NCI-H146 (cell line): ENCODE data around the gene SLC30A1.
"Not testable (repeated sequence)": the region's sequence is repeated elsewhere in the genome, so short reads cannot be mapped to it uniquely, and the experiment has no call there.

Experiments used
- DNase-seq: peaks from one replicate; lab custom pipeline; 2025; lab: John Stamatoyannopoulos, UW

Gene SLC30A1, protein sequence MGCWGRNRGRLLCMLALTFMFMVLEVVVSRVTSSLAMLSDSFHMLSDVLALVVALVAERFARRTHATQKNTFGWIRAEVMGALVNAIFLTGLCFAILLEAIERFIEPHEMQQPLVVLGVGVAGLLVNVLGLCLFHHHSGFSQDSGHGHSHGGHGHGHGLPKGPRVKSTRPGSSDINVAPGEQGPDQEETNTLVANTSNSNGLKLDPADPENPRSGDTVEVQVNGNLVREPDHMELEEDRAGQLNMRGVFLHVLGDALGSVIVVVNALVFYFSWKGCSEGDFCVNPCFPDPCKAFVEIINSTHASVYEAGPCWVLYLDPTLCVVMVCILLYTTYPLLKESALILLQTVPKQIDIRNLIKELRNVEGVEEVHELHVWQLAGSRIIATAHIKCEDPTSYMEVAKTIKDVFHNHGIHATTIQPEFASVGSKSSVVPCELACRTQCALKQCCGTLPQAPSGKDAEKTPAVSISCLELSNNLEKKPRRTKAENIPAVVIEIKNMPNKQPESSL

DNA sequence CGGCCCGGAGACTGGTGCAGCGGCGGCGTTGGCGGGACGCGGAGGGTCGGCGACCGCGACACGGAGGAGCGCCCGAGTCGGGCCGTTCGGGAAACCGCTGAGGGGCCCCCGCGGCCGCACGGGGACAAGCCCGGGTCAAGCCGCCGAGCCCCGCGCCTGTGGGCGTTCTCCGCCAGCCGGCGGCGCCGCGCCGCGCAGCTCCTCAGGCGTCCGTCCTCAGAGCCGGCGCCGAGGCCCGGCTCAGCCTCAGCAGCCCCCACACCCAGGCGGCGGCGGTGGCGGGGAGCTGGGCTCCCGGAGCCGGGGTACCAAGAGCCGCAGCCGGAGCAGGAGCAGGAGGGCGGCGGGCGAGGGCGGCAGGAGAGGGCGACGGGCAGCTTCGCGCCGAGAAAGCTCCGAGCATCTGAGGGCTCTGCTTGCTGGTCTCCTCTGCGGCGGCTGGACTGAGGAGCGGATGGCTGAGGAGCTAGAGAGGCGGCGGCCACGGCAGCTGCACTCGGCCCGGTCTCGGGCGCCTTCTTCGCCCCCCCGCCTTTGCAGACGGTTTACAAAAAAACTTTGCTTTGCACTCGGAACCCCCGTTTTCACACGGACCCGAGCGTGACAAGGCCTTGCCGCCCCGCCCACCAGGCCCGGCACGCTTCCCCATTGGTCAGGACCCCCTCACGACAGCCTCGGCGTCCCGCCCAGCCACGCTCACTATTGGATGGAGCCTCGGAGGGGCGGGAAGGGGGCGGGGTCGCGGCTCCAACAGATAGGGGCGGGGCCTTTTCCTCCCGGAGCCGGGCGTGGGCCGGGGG, at the start of gene SLC30A1:
Gene SLC30A1 (minus strand): TSS at position 522 of the 800 bp plus-strand sequence. CDS start 549 bp downstream, outside the sequence.
- peak; percentile 97 for DNase-seq

- DNase-seq = no peak
These were observed 49.5 kb upstream of the SLC30A1 start for GRCh38 chr1:211628417-211628816.

DNA sequence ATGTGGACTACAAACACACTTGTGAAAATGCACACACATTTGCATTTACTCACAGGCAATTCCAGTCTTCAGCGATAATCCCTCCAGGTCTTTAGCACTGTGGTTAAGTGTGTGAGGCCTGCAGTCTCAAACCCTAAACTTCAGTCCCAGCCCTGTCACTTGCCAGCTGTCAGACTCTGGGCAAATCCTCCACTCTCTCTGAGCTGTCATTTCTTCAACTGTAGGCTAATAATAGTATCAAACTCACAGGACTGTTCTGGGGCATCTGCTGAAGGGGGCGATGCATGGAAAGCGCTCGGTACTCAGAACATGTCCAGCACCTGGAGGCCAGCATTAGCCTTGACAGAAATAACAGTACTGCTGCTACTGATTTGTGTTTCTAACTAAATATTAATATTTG, 48.3 kb upstream of the SLC30A1 start:
- no peak for DNase-seq

DNA sequence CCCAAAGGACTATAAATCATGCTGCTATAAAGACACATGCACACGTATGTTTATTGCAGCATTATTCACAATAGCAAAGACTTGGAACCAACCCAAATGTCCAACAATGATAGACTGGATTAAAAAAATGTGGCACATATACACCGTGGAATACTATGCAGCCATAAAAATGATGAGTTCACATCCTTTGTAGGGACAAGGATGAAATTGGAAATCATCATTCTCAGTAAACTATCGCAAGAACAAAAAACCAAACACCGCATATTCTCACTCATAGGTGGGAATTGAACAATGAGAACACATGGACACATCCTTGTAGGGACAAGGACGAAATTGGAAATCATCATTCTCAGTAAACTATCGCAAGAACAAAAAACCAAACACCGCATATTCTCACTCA, 46.9 kb upstream of the SLC30A1 start:
- not testable (repeated sequence) for DNase-seq

DNA sequence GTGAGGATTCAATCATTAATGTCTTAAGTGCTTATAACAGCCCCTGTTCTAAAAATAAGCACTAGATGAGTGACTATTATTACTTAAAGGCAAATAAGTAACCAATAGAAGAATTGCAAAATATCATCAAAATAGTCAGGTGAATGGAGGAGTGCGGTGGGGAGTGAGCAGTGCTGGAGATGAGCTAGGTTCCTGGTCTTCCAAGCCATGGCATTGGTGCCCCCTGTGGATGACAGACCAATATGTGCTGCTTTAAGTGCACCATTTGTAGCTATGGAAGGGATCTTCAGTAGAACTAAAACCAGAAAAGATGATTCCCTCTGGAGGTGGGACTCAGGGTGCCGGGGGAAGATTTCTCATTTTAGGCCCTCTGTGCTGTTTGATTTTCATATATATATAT, 46.1 kb upstream of the SLC30A1 start:
- no peak for DNase-seq

DNA sequence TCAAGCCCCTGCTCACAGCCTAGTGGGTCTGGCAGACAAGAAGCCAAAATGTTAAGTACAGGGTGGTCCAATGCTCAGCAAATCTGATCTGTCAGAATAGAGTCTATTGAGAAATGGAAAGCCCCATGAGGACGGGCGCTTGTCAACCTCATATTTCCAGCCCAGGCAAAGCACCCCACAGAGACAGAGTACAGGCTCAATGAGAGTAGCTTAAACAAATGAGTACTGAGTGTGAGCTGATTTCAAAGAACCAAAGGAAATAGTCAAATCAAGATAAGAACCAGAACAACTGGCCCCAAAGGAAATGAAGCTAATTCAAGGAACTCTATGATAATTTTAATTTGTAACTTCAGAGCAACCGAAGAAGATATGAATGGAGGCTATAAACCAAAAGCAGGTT, 44.6 kb upstream of the SLC30A1 start:
- no peak for DNase-seq

DNA sequence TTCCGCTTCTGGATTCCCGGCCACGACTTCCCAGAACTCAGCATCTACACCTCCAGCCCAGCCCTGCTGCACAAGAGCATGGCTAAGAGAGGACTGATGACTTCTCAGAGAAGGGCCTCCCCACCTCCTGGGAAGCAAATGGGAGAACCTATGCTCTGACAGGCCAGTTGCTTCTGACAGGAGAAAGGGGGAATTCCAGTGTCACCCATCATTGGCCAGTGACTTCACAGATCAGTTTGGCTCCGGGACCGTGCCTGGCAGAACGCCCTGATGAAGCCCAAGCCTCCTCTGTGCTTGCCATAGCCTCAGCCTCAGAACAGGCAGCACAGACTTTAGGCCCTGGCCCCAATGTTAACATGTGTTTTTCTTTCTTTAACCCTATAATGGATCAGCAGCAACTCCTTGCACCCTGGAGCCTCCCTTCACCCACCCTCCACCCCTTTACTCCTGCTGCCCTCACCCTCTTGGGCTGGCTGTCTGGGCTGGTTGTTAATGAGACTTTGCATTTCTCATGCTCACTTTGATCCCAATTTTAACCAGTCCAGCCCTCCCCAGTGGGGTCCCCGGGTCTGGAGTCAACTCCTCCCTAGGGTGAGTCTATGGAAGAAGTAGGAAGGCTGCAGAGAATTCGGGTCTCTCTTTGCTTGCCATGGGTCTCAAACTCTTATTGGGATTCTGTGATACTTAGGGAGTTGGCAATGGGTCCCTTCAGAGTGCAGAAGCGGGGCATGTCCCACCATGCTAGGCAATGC, 42.7 kb upstream of the SLC30A1 start:
- no peak for DNase-seq

- DNase-seq = no peak
These were observed 41.1 kb upstream of the SLC30A1 start for GRCh38 chr1:211620097-211620496.

DNA sequence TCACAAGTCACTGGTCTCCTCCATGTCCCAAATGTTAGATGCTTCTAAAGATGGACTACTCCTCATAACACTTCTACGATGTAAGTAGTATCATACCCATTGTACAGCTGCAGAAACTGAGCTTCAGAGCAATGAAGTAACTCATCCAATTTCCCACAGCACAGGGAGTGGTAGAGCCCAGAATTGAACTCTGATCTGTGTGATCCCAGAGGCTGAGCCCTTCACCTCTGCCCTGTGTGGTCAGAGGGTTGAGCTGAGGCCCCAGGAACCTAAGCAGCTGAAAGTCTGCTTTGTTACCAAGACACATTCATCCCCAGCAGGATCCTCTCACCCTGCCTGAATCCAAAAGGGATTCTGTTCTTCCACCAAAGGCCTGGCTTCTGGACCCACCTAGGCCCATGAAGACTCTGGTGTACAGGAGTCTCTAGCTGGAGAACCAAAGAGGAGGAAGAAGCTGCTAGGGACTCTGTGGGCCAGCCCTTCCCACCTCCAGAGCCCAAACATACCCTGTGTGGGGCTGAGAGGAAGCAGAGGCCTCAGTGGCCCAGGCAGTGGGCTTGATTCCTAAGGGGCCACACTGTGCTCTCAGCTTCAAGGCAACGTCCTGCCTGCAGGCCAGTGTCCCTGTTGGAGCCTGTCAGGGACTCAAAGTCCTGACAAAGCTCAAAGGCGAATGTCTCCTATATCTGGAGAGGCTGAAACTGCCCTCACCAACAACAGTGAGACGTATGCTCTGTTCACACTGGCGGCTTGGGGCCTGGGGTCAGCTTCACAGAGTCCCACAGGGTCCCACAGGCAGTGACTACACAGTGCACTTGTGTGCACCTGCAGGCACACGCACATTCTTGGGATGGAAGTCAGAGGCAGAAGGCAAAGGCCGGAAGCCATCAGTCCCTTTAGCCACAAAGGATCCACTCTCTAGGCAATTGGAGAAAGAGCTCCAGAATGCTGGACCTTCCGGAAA, 40.4 kb upstream of the SLC30A1 start:
- no peak for DNase-seq

GRCh38 chr1:211616965-211617297, 38.0 kb upstream of the SLC30A1 start:
- DNase-seq = no peak

DNA sequence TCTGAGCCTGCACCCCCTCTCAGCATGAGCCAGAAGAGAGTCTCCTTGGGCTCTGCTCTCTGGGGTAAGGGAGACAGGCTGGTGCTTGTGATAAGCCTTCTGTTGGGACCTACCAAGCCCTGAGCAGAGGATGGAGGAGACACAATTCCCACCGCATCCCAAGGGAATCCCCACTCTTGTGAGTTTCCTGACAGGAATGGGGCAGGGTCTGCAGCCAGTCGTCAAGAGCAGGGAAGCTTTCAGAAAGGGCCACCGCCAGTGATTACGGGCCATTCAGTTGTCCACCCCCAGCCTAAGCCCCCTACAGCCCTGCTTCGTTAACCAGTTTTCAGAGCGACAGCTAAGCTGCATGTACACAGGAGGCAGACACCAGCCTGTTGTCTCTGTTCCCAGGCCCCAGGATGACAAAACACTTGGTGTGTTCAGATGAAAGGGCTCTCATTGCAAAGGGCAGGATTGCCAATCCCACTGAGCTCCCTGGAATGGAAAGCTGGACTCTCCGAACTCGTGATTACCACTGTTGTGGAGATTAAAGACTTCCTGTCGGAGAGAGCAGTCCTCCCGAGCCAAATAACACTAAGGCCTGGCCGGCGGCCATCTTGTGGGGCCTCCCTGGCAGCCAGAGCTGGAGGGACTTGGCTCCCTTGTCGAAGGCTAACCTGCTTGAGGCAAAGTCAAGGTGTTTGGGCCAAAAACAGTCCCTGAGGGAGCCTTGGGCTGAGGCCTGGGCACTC, 37.4 kb upstream of the SLC30A1 start:
- DNase-seq = no peak

DNA sequence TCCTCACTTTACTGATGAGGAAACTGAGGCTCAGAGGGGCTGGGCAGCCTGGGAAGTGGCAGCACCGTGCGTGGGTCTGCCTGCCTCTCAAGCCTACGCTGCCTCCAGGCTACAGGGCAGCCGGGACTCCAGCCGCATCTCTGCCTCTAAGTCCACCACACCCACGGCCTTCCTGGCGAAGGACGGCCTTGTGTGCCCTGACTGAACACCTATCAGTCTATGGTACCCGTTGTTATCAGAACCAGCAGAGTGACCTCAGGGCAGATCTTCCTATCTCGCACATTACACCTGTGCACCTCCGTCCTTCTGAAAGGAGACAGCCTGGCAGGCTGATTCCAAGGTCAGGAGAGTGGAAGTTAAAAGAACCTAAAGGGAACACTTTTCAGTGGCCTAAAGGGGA, 35.7 kb upstream of the SLC30A1 start:
- DNase-seq = no peak

DNA sequence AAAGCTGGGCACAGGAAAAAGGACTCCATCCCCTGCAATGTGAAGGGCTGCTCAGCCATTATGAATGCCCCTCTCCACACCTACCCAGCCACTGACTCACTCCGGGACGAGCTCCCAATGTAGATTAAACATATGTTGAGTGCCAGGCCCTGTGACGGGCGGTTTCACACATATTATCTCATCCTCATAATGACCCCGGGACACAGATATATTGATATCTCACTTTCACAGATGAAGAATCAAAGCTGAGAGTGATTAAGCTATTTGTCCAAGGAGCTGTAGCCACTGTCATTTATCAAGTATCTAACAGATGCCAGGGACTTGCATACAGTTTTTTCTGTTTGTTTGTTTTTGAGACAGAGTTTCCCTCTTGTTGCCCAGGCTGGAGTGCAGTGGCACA, 35.0 kb upstream of the SLC30A1 start:
- no peak for DNase-seq

DNA sequence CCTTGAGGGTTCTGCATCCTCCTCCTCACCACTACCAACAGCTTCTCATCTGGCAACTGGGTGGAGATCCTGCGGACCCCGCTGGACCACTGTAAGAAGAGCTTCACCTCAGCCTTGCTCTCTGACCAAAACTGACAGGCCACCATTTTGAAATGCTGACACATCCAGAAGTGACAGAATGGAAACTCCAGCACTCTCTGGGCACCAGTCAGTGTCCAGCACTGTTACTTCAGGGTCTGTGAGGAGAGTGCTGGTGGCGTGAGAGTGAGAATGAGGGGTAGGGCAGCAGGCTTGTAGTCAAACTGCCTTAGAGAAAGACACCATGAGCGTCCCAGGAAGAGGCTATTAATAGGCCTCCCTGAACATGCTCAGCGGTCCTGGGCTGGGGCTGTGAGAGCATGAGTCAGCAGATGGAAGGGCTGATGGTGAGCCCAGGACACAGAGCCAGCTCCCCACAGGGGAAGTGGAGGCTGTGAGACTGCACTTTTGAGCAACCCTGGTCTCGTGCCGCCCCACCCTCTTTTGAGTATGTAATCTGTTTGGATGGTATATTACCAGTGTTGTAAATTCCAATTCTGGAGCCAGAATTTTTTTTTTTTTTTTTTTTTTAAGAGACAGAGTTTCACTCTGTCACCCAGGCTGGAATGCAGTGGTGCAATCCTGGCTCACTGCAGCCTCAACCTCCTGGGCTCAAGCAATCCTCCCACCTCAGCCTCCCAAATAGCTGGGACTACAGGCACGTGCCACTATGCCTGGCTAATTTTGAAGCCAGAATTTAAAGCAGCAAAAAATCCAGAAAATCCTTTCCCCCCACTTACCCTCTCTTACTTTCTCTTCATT, 34.4 kb upstream of the SLC30A1 start:
- DNase-seq = no peak

DNA sequence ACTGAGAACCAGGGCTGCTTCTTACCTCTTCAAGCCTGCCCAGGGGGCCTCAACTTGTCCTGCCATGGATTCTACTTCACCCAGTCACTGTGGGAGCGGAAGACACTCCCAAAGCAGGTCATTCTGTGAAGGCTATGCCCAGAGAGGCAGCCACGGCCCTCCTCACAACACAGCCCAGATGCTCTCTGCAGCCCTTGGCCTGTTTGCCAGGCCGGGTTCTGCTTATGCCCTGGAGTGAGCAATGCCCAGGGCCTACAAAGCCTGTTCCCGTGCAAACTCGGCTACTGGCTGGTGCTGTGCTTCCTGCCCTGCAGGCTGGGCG, 33.8 kb upstream of the SLC30A1 start:
- no peak for DNase-seq

DNA sequence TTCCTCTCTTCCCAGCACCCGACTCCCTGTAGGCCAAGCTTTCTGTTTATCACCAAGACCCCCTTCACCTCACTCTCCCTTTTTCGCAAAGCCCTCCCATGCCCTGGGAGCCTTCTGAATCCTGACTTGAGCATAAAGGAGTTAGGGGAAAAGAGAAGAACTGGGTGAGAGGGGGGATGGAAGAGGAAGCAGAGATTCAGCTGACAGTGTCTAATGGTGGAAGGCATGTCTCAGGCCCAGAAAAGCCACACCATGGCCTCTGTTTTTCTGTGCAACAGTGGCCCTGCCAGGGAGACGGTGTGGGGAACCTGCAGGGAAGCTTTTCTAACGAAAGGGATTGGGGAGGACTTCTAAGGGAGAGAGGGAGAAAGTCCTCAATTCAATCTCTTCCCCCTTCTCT, 32.9 kb upstream of the SLC30A1 start:
- no peak for DNase-seq

GRCh38 chr1:211610779-211611556, 32.0 kb upstream of the SLC30A1 start:
- DNase-seq = no peak

DNA sequence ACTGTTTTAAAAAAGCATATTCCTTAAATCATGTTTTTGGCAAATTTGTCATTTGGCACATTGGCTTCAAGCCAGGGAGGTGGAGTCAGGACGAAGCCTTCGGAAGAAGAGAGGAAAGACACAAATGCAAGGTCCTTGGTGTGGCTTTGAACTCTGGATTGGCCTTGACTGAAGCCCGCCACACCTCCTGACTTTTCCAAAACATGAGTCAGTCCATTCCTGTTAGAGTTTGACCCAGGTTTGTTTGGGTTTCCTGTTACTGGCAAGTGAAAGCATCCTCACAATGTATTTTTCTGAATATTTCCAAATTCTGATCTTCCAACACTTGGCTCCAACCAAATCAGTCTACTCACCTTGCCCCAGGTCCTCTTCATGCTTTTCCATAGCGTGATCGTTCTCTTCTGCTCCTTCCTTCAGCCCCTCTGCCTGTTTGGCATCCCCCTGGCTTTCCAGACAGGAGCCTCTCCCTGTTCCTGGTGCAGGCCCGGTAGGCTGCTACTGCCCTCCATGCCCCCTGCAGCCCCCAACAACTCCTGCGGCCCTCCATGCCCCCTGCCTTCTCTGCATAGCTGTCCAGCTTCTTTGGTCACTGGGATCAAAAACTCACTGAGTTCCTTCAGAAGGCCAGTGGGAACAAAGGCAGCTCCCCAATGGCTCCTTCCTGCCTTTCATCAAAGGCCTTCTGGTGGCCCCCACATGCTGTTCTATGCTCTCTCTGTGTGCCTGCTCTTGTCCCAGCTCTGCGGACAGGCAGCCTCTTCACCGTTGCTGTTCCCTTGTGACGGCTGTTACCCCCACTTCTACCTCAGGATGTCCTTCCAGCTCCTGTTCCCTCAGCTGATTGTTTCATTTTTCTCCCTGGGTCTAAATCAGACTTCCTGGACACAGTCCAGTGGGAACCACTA, 30.4 kb upstream of the SLC30A1 start:
- DNase-seq = no peak
